ENCODE data around the gene PCNT.

PCNT gene

DNA sequence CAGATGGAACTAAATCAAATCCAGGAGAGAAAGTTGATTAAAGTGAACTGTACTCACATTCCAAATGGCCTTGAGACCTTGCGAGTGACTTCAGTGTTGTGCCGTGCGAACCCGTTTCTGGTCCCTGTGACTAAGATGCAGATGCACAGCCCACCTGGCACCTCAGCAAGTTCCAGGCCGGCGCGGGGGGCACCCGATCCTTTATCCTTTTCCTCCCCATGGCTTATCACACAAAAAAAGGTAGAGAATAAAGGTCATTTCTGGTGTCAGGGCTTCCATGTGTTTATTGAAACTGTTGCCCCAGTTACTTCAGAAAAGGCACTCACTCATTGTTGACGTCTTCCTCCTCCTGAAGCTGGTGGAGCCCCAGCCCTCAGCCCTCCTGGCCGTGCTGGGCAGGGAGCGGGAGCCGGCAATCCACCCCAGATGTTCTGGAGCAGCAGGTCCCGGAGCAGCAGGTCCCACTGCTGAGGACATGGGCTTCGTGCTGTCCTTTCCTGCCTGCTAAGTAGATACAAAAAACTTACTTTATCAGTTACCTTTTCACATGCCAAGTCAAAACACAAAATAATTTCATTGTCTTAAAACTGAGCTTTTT is 53.0 kb downstream of the PCNT start:
- Histone ChIP-seq H3K36me3 (ENCODE audit: control insufficient read depth in 1 of 2, insufficient read depth in 2 of 2, low read length in 2 of 2) (peaks cover 7 to 9% of the 10 kb centered on the region in 2 donors), H3K9me3 (ENCODE audit: control insufficient read depth in 1 of 2, low read length in 2 of 2) (no peaks in the 10 kb centered on the region), H3K4me3 (ENCODE audit: low read depth in 1 of 2, low read length in 2 of 2) (no peak overlapping the region), H3K27me3 (ENCODE audit: low read depth, low read length) (no peaks in the 10 kb centered on the region), H3K27ac (ENCODE audit: low read length) (no peak overlapping the region), H3K4me1 (ENCODE audit: control insufficient read depth in 1 of 2, insufficient read depth in 2 of 2, low read length in 2 of 2) (no peaks in the 10 kb centered on the region)

DNA sequence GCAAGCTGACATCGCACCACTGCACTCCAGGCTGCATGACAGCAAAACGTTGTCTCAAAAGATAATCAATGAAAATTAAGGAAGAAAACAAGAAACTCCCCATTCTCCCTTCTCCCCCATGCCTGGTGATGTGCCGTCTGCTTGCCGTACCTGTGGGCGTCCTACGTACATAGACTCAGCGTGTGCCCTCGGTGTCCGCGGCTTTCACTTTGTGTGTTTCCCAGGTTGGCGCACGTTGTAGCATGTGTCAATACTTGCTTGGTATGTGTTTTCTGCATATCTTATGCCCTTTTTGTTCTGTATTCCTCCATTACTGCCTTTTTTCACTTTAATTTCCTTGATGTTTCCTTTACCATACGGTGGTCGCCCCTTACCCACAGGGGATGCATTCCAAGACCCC is 53.8 kb downstream of the PCNT start:
- Histone ChIP-seq H3K27ac (ENCODE audit: low read length) (no peak overlapping the region), H3K36me3 (ENCODE audit: control insufficient read depth in 1 of 2, insufficient read depth in 2 of 2, low read length in 2 of 2) (peaks cover 7 to 15% of the 10 kb centered on the region in 2 donors), H3K4me1 (ENCODE audit: control insufficient read depth in 1 of 2, insufficient read depth in 2 of 2, low read length in 2 of 2) (no peaks in the 10 kb centered on the region), H3K4me3 (ENCODE audit: low read depth in 1 of 2, low read length in 2 of 2) (no peak overlapping the region), H3K27me3 (ENCODE audit: low read depth, low read length) (no peaks in the 10 kb centered on the region), H3K9me3 (ENCODE audit: control insufficient read depth in 1 of 2, low read length in 2 of 2) (no peaks in the 10 kb centered on the region)

DNA sequence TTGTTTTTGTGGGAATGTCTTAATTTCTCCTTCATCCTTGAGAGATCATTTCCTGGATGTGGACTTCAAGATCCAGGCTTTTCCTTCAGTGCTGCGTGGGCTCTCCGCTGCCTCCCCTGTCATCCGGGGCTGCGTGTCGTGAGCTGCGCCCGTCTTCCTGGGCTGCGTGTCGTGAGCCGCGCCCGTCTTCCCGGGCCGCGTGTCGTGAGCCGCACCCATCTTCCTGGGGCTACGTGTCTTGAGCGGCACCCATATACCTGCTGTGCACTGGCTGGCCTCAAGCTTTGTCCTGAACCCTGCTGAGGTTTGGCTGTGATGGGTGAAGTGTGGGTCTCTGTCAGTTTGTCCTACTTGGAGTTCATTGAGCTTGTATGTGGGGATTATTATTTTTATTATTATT is 55.1 kb downstream of the PCNT start:
- Histone ChIP-seq H3K4me1 (ENCODE audit: control insufficient read depth in 1 of 2, insufficient read depth in 2 of 2, low read length in 2 of 2) (no peaks in the 10 kb centered on the region), H3K27ac (ENCODE audit: low read length) (no peak overlapping the region), H3K4me3 (ENCODE audit: low read depth in 1 of 2, low read length in 2 of 2) (no peak overlapping the region), H3K9me3 (ENCODE audit: control insufficient read depth in 1 of 2, low read length in 2 of 2) (no peaks in the 10 kb centered on the region), H3K27me3 (ENCODE audit: low read depth, low read length) (no peaks in the 10 kb centered on the region), H3K36me3 (ENCODE audit: control insufficient read depth in 1 of 2, insufficient read depth in 2 of 2, low read length in 2 of 2) (peaks cover 7 to 16% of the 10 kb centered on the region in 2 donors)

DNA sequence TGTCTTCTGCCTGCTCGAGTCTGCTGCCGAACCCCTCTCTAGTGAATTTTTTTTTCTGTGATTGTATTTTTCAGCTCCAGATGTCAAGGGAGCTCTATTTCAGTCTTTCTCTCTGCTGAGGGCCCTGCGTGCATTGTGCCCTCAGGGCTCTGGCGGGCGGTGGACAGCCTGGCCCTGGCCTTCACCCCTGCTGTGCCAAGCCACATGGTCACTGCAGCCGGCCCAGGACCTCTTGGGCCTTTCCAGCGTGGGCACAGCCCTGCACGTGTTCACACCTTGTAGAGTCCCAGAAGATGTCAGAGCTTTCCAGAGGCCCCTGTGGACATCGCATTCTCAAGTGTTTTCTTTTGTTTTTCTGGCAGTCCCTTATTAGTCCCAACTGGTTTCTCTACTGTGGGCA is 55.7 kb downstream of the PCNT start:
- Histone ChIP-seq H3K36me3 (ENCODE audit: control insufficient read depth in 1 of 2, insufficient read depth in 2 of 2, low read length in 2 of 2) (peaks cover 7 to 16% of the 10 kb centered on the region in 2 donors), H3K27ac (ENCODE audit: low read length) (no peak overlapping the region), H3K4me1 (ENCODE audit: control insufficient read depth in 1 of 2, insufficient read depth in 2 of 2, low read length in 2 of 2) (no peaks in the 10 kb centered on the region), H3K27me3 (ENCODE audit: low read depth, low read length) (no peaks in the 10 kb centered on the region), H3K9me3 (ENCODE audit: control insufficient read depth in 1 of 2, low read length in 2 of 2) (no peaks in the 10 kb centered on the region), H3K4me3 (ENCODE audit: low read depth in 1 of 2, low read length in 2 of 2) (no peak overlapping the region)

DNA sequence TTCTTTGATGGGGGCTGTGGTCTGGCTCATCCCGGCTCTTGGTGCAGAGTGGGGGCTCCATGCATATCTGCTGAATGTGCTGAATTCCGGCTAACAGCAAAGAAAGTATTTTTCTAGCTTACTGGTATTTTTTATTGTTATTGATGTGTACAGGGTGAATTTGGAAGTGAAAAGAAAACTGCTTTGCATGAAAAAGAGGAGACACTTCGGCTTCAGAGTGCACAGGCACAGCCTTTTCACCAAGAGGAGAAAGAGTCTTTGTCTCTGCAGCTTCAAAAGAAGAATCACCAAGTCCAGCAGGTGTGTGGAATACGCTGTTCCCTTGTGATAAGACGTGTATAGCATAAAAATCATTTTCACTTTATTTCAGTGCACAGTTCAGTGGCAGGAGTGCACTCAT is 57.6 kb downstream of the PCNT start:
- Histone ChIP-seq H3K36me3 (ENCODE audit: control insufficient read depth in 1 of 2, insufficient read depth in 2 of 2, low read length in 2 of 2) (peaks cover 16 to 21% of the 10 kb centered on the region in 2 donors), H3K4me3 (ENCODE audit: low read depth in 1 of 2, low read length in 2 of 2) (no peak overlapping the region), H3K9me3 (ENCODE audit: control insufficient read depth in 1 of 2, low read length in 2 of 2) (no peaks in the 10 kb centered on the region), H3K4me1 (ENCODE audit: control insufficient read depth in 1 of 2, insufficient read depth in 2 of 2, low read length in 2 of 2) (no peaks in the 10 kb centered on the region), H3K27me3 (ENCODE audit: low read depth, low read length) (no peaks in the 10 kb centered on the region), H3K27ac (ENCODE audit: low read length) (no peak overlapping the region)

DNA sequence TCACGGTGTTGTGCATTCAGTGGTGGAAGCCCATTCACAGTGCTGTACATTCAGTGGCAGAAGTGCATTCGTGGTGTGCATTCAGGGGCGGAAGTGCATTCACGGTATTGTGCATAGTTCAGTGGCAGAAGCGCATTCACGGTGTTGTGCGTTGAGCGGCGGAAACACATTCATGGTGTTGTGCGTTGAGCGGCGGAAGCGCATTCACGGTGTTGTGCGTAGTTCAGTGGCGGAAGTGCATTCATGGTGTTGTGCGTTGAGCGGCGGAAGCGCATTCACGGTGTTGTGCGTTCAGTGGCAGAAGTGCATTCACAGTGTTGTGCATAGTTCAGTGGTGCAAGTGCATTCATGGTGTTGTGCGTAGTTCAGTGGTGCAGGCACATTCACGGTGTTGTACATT is 60.6 kb downstream of the PCNT start:
- H3K27me3 ChIP-seq (ENCODE audit: low read depth, low read length): no peaks in the 10 kb centered on the region
- H3K27ac ChIP-seq (ENCODE audit: low read length): no peak overlapping the region
- no peaks in the 10 kb centered on the region for H3K9me3 ChIP-seq (ENCODE audit: control insufficient read depth in 1 of 2, low read length in 2 of 2)
- H3K4me3 ChIP-seq (ENCODE audit: low read depth in 1 of 2, low read length in 2 of 2): no peak overlapping the region
- peaks cover 10 to 32% of the 10 kb centered on the region in 2 donors for H3K36me3 ChIP-seq (ENCODE audit: control insufficient read depth in 1 of 2, insufficient read depth in 2 of 2, low read length in 2 of 2)
- no peaks in the 10 kb centered on the region for H3K4me1 ChIP-seq (ENCODE audit: control insufficient read depth in 1 of 2, insufficient read depth in 2 of 2, low read length in 2 of 2)

DNA sequence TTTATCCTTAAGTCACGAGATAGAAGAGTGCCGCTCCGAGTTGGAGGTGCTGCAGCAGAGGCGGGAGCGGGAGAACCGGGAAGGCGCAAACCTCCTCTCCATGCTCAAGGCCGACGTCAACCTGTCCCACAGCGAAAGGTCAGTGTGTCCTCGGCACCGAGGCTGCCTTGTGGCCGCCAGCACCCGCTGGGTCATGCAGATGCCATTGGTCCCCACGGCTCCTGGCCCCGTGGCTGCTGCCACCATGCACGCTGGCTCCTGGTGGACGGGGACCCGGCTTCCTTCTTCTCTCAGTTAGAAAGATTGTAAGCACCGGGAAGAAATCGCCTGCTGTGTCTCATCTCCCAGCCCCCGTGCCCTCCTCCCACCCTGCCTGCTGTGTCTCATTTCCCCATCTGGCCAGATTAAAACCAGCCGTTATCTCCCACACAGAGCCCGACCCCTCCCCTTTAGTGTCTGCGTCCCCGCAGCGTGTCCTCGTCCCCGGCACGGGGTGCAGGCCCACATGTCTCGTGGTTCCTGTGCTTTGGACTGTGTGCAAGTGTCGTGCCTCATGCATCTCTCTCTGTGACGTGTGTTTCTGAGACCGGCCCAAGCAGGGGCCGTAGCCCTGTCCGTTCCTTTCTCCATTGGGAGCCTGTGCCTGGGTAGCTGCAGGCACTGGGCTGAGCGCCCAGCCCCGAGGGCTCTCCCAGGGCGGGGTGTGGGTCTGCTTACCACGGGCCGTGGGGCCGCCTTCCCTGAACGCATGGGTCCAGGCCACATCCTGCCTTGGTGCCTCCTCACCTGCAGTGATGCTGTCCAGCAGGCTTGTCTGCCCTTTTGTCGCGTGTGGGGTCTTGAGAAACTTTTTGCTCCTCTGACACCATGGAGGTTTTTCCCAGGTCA is 62.1 kb downstream of the PCNT start:
- Histone ChIP-seq H3K36me3 (ENCODE audit: control insufficient read depth in 1 of 2, insufficient read depth in 2 of 2, low read length in 2 of 2) (peaks cover 10 to 41% of the 10 kb centered on the region in 2 donors), H3K9me3 (ENCODE audit: control insufficient read depth in 1 of 2, low read length in 2 of 2) (no peaks in the 10 kb centered on the region), H3K27ac (ENCODE audit: low read length) (no peak overlapping the region), H3K4me3 (ENCODE audit: low read depth in 1 of 2, low read length in 2 of 2) (no peak overlapping the region), H3K4me1 (ENCODE audit: control insufficient read depth in 1 of 2, insufficient read depth in 2 of 2, low read length in 2 of 2) (no peaks in the 10 kb centered on the region), H3K27me3 (ENCODE audit: low read depth, low read length) (no peaks in the 10 kb centered on the region)

DNA sequence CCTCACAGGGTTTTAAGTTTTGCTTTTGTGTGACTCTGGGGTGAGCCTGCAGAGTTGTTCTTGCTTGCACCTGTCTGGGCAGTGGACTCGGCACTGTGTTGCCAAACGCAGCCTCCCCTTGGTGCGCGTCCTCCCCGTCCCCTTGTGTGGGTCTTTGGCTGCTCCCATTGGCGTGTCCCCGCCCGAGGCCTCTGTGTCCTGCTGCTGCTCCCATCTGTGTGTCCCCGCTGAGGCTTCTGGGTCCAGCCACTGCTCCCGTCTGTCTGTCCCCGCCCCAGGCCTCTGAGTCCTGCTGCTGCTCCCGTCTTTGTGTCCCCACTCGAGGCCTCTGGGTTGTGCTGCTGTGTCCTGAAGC is 62.8 kb downstream of the PCNT start:
- H3K27me3 ChIP-seq (ENCODE audit: low read depth, low read length): no peaks in the 10 kb centered on the region
- H3K4me3 ChIP-seq (ENCODE audit: low read depth in 1 of 2, low read length in 2 of 2): no peak overlapping the region
- H3K9me3 ChIP-seq (ENCODE audit: control insufficient read depth in 1 of 2, low read length in 2 of 2): no peaks in the 10 kb centered on the region
- H3K36me3 ChIP-seq (ENCODE audit: control insufficient read depth in 1 of 2, insufficient read depth in 2 of 2, low read length in 2 of 2): peaks cover 10 to 44% of the 10 kb centered on the region in 2 donors
- H3K27ac ChIP-seq (ENCODE audit: low read length): no peak overlapping the region
- H3K4me1 ChIP-seq (ENCODE audit: control insufficient read depth in 1 of 2, insufficient read depth in 2 of 2, low read length in 2 of 2): no peaks in the 10 kb centered on the region

DNA sequence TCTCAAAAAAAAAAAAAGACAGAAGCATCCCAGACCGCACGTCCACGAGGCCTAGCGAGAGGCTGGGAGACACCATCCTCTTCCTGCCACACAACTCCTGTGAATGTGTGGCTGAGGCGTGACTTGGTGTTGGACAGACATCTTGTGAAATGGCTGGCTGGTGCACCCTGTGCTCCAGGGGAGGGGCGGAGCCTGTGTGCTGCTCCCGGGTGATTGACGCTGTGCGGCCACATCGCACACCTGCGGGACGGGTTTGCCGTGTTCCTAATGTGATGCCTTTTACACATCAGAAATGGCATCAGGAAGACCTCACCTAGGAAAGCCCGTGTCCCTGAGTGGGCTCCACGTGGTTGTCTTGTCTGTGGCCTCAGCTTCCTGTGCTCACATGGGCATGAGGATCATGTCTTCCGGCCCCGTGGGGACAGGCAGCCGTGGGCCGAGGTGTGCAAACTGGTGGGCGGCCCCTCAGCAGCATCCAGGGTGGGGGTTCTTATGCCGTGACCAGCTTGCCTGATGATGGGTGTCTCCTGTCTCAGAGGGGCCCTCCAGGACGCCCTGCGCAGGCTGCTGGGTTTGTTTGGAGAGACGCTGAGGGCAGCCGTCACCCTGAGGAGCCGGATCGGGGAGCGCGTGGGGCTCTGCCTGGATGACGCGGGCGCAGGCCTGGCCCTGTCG is 64.4 kb downstream of the PCNT start:
- Histone ChIP-seq H3K27me3 (ENCODE audit: low read depth, low read length) (no peaks in the 10 kb centered on the region), H3K4me3 (ENCODE audit: low read depth in 1 of 2, low read length in 2 of 2) (no peak overlapping the region), H3K36me3 (ENCODE audit: control insufficient read depth in 1 of 2, insufficient read depth in 2 of 2, low read length in 2 of 2) (peaks cover 10 to 39% of the 10 kb centered on the region in 2 donors), H3K4me1 (ENCODE audit: control insufficient read depth in 1 of 2, insufficient read depth in 2 of 2, low read length in 2 of 2) (no peaks in the 10 kb centered on the region), H3K9me3 (ENCODE audit: control insufficient read depth in 1 of 2, low read length in 2 of 2) (no peaks in the 10 kb centered on the region), H3K27ac (ENCODE audit: low read length) (no peak overlapping the region)

DNA sequence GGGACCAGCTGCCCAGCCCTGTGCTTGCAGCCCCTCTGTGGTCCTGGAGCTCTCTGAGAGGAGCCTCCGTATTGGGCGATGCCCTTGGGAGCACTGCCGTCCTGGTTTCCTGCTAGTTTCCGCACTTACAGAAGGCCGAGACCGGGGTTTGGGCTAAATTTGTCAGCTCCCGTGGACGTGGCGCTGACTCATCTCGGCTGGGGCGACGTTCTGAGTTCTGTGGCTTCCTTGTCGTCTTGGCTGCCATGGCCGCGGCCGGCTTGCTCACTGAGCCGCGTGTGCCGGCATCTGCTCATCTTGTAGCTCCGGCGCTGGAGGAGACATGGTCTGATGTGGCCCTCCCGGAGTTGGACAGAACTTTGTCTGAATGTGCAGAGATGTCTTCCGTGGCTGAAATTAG is 64.9 kb downstream of the PCNT start:
- Histone ChIP-seq H3K9me3 (ENCODE audit: control insufficient read depth in 1 of 2, low read length in 2 of 2) (no peaks in the 10 kb centered on the region), H3K4me1 (ENCODE audit: control insufficient read depth in 1 of 2, insufficient read depth in 2 of 2, low read length in 2 of 2) (no peaks in the 10 kb centered on the region), H3K27me3 (ENCODE audit: low read depth, low read length) (no peaks in the 10 kb centered on the region), H3K4me3 (ENCODE audit: low read depth in 1 of 2, low read length in 2 of 2) (no peak overlapping the region), H3K36me3 (ENCODE audit: control insufficient read depth in 1 of 2, insufficient read depth in 2 of 2, low read length in 2 of 2) (peaks cover 10 to 44% of the 10 kb centered on the region in 2 donors), H3K27ac (ENCODE audit: low read length) (no peak overlapping the region)

Data from muscle layer of duodenum (tissue), 2 donors.